Pancreas (tissue), 10 donors: ENCODE measurements around the gene TOR3A. TPM values are rescaled to one million over a fixed set of nuclear protein-coding genes. Genes with fewer than 3 reads are reported as not detected.
"Not testable (repeated sequence)": the region's sequence is repeated elsewhere in the genome, so short reads cannot be mapped to it uniquely, and the experiment has no call there.

Experiments used
- ATAC-seq, 4 donors: fragments of 200-7000 bp; cut with Tn5 transposase; one replicate each; pipeline versions ENCODE4 v1.8.0 to v1.9.1; 2020; ENCODE audit warnings: mild to moderate bottlenecking in 4 of 4, moderate library complexity in 4 of 4
- DNase-seq, 6 donors: peaks; one replicate each; pipeline ENCODE4 v3.0.0-alpha.2; 2020
- FAIRE-seq: peaks from 2 replicates; lab custom pipeline; 2012; peaks lifted over from hg19 to GRCh38; lab: Jason Lieb, UNC
- H3K27ac ChIP-seq, 4 donors: fragments of 200-600 bp; sonication (generic); 1 replicate in 3 of 4; 2 replicates in 1 of 4; pipeline versions ENCODE4 v1.5.0 to v1.8.0; 2020
- H3K27me3 ChIP-seq, 4 donors: fragments of 200-600 bp; one replicate each; pipeline ENCODE4 v1.8.0; 2021
- H3K36me3 ChIP-seq, 3 donors: fragments of 200-600 bp; sonication (generic) in 1 of 3; one replicate each; pipeline versions ENCODE4 v1.5.0 to v1.8.0; 2020 to 2021
- H3K4me1 ChIP-seq, 3 donors: fragments of 200-600 bp; one replicate each; pipeline ENCODE4 v1.8.0; 2021
- H3K4me3 ChIP-seq, 4 donors: fragments of 200-600 bp; sonication (generic) in 2 of 4; one replicate each; pipeline versions ENCODE4 v1.5.0 to v1.8.0; 2020 to 2021
- H3K9me3 ChIP-seq, 4 donors: fragments of 200-600 bp; one replicate each; pipeline ENCODE4 v1.8.0; 2021
- WGBS, 2 donors: extraction: QIAGEN DNeasy Blood & Tissue Kit; methylation state at CpG; one replicate each; pipeline ENCODE4 v1.1.7; 2013; 5-methylcytosine and 5-hydroxymethylcytosine counted together
- intact Hi-C, 3 donors: fragments of 100-400 bp; cut with DNase I; formaldehyde crosslinking; loops; one replicate each; pipeline versions ENCODE4 v1.11.1 to v1.14.2; 2022
- polyA plus RNA-seq, 2 donors: library from polyadenylated mRNA; stranded (reverse); fragments of 200-250 nt; gene quantifications; one replicate each; pipeline ENCODE4 v1.2.3, GENCODE V29; 2013
- total RNA-seq, 6 donors: library from RNA; stranded (reverse); fragmentation: NEBNext Ultra II Directional in 4 of 6; extraction: Animal tissue kit (Norgen Biotek cat#: 25700) in 4 of 6; gene quantifications; one replicate each; pipeline versions ENCODE4 v1.2.1 to v1.2.4, GENCODE V29; 2021 to 2023
- TF ChIP-seq, protein P1 (sequence below), 4 donors: fragments of 200-600 bp; sonication (generic) in 3 of 4; IDR thresholded peaks; one replicate each; pipeline versions ENCODE4 v1.5.0 to v1.8.0; 2021; ENCODE audit warnings: antibody characterized with exemption in 4 of 4
- donor health status: healthy with polysubstance abuse.
- donor health status: DM: no; HTN: no; CAD: no; lungs with moderate emphysema.
- donor health status: DM: no; HTN: no; CAD: no.
- donor health status: control.
- donor health status: control.
- donor health status: Bipolar disorder and iron deficiency.
- donor health status: DM: yes; HTN: yes; CAD: no.
- donor health status: DM: no; HTN: no; CAD: no.
- donor health status: DM: no; HTN: no; CAD: no.
- donor health status: DM: yes; HTN: yes; CAD: no.

TOR3A gene, protein sequence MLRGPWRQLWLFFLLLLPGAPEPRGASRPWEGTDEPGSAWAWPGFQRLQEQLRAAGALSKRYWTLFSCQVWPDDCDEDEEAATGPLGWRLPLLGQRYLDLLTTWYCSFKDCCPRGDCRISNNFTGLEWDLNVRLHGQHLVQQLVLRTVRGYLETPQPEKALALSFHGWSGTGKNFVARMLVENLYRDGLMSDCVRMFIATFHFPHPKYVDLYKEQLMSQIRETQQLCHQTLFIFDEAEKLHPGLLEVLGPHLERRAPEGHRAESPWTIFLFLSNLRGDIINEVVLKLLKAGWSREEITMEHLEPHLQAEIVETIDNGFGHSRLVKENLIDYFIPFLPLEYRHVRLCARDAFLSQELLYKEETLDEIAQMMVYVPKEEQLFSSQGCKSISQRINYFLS
- total RNA-seq = 10 to 100 TPM in 5 of 6 donors, 1 to 10 TPM in 1; 8.3 to 16.3 (median 13.1) TPM
- 10 to 100 TPM in 1 of 2 donors, 1 to 10 TPM in 1; 8.7 to 20.0 TPM for polyA plus RNA-seq

DNA sequence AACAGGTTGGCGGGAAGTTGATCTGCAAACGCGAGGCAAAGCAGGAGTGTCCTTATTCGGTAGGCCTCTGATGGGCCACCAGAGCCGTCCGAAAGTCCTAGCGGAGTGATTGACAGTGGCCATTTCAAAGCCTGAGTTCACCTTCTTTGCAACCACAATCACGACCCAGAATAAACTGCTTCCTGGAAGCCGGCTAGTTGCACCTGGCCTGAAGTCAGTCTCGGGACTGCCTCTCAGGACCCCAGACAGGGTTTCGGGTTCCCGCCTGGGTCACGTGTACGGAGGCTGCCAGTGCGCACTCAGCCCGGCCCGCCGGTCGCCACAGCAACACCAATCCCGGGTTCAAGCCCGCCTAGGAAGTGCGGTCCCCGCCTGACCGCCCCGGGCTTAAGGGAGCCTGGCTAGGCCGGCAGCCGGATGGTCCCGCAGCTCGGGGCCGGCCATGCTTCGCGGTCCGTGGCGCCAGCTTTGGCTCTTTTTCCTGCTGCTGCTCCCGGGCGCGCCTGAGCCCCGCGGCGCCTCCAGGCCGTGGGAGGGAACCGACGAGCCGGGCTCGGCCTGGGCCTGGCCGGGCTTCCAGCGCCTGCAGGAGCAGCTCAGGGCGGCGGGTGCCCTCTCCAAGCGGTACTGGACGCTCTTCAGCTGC is at the start of gene TOR3A:
Gene TOR3A (plus strand): TSS at position 384 of the 646 bp plus-strand sequence. CDS start 59 bp downstream, at position 443.
- DNase-seq (peak; percentile 92 to 97 (median 94)), FAIRE-seq (no peak), ATAC-seq (peak; percentile 94 to 98 (median 96))
- WGBS, 2 donors = 0% methylated on average over 51 of the region's 51 CpGs
- Histone ChIP-seq H3K4me1 (peaks cover 0 to 9% (median 0%) of the 10 kb centered on the region in 3 donors), H3K36me3 (peaks cover 0 to 4% (median 0%) of the 10 kb centered on the region in 3 donors), H3K27me3 (no peaks in the 10 kb centered on the region), H3K27ac (peak within 1 kb of the TSS; percentile 65 to 82 (median 77)), H3K4me3 (peak within 1 kb of the TSS; percentile 85 to 97 (median 88)), H3K9me3 (no peaks in the 10 kb centered on the region)
- intact Hi-C loops = loop anchor here in 1 of 3 donors (5.0 kb wide), 1 partner anchor 290 kb away; no protein-coding TSS in a partner anchor
- TF ChIP-seq, protein P1, sequence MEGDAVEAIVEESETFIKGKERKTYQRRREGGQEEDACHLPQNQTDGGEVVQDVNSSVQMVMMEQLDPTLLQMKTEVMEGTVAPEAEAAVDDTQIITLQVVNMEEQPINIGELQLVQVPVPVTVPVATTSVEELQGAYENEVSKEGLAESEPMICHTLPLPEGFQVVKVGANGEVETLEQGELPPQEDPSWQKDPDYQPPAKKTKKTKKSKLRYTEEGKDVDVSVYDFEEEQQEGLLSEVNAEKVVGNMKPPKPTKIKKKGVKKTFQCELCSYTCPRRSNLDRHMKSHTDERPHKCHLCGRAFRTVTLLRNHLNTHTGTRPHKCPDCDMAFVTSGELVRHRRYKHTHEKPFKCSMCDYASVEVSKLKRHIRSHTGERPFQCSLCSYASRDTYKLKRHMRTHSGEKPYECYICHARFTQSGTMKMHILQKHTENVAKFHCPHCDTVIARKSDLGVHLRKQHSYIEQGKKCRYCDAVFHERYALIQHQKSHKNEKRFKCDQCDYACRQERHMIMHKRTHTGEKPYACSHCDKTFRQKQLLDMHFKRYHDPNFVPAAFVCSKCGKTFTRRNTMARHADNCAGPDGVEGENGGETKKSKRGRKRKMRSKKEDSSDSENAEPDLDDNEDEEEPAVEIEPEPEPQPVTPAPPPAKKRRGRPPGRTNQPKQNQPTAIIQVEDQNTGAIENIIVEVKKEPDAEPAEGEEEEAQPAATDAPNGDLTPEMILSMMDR (IDR thresholded peaks at IDR 0.05) = no peak

DNA sequence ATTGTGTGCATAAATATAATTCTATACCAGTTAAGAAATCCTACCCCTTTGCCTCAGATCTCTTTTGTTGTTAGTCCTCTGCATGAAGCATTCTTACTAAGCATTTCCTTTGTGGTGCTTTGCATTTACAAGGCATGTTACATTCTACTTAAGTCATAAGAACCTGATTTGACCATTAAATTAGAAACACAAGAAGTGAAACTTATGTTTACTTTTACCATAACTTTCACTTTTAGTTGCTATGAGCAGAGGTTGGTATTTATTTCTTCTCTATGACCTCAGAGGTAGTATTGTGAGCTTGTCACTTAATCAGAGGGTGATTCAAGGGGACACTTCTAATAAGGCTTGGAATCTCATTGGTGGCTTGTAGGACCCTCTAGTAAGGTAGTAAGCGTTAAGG is 47.1 kb upstream of the TOR3A start:
- peaks cover 28 to 31% (median 30%) of the 10 kb centered on the region in 3 donors for H3K4me1 ChIP-seq
- no peaks in the 10 kb centered on the region for H3K27me3 ChIP-seq
- FAIRE-seq = no peak
- ATAC-seq = peak in 2 of 4 donors; percentile 32 to 41
- no peaks in the 10 kb centered on the region for H3K36me3 ChIP-seq
- intact Hi-C loops = no loop called here
- H3K9me3 ChIP-seq = no peaks in the 10 kb centered on the region
- 84 to 88% methylated on average over 1 of the region's 1 CpG for WGBS, 2 donors
- H3K27ac ChIP-seq = peak overlapping the region in 1 of 4 donors; percentile 0
- TF ChIP-seq, protein P1 (IDR thresholded peaks at IDR 0.05) = no peak
- no peak overlapping the region for H3K4me3 ChIP-seq
- DNase-seq = no peak

DNA sequence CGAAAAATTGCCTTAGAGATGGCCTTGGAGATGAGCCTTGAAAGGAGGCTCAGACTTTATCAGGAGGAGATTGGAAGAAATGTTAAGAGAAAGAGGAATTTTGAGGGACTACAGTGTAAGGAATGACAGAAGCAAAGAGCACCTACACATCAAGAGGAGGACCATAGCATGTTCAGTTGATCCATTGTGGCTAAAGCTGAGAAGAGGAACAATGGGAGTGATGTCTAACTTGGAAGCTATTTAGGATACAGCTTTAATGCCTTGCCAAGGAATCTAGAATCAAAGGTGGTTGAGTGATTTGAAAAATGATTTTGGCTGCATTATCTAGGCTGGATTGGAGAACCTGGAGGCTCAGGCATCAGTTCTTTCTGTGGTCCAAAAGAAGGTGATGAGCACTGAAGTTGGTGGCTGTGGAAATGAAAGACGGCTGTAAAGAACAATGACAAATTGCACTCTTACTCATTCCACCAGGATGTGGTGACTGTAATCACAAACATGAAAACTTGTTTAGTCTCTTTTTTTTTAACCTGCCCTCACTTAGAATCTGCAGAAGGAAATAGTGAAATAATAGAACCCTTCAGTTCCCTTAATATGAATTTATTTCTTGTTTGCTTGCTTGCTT is 44.9 kb upstream of the TOR3A start:
- Histone ChIP-seq H3K36me3 (no peaks in the 10 kb centered on the region), H3K27me3 (no peaks in the 10 kb centered on the region), H3K4me3 (no peak overlapping the region), H3K4me1 (peaks cover 13 to 16% (median 14%) of the 10 kb centered on the region in 3 donors), H3K9me3 (no peaks in the 10 kb centered on the region), H3K27ac (no peak overlapping the region)
- no peak for DNase-seq
- TF ChIP-seq, protein P1 (IDR thresholded peaks at IDR 0.05) = no peak
- WGBS, 2 donors = 60 to 63% methylated on average over 2 of the region's 2 CpGs
- peak in 3 of 4 donors; percentile 21 to 35 (median 32) for ATAC-seq
- no peak for FAIRE-seq
- intact Hi-C loops = no loop called here

DNA sequence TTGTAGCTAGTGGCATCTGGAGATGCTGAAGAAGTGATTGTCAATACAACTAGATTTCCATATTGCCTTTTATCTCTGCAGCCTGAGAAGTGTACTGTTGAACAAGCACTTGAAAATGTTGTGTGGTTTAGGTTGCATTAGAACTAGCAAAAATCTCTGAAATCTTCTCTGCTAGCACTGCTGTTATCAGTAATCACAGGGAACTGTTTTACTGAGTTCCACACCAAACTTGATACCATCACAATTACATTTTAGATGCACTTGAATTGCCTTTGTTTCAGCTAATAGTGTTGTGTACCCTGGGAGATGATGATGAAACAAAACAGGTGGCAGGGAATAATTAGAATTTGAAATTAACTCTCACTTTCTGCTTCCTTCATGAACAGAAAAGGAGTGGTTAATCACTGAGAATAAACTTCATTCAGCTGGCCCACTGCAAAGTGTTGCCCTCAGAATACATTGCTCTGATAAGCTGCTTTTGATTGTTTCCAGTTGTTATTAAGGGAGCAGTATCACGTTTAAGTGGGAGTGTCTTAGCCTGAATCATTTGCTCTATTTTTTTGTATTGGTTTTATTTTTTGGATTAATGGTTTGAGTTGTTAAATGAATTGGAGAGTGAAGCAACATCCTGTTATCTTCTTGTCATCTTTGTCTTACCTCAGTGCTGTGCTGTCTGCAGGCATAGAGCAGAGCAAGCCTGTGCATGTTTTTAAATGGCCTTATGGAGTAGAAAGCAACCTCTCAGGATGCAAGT is 43.2 kb upstream of the TOR3A start:
- WGBS, 2 donors = 12% methylated on average over 1 of the region's 1 CpG
- H3K4me1 ChIP-seq = peaks cover 0 to 5% (median under 1%) of the 10 kb centered on the region in 3 donors
- TF ChIP-seq, protein P1 (IDR thresholded peaks at IDR 0.05) = no peak
- intact Hi-C loops = no loop called here
- no peaks in the 10 kb centered on the region for H3K36me3 ChIP-seq
- no peak overlapping the region for H3K27ac ChIP-seq
- H3K27me3 ChIP-seq = no peaks in the 10 kb centered on the region
- FAIRE-seq (no peak), DNase-seq (no peak), ATAC-seq (no peak)
- H3K9me3 ChIP-seq = no peaks in the 10 kb centered on the region
- H3K4me3 ChIP-seq = no peak overlapping the region

DNA sequence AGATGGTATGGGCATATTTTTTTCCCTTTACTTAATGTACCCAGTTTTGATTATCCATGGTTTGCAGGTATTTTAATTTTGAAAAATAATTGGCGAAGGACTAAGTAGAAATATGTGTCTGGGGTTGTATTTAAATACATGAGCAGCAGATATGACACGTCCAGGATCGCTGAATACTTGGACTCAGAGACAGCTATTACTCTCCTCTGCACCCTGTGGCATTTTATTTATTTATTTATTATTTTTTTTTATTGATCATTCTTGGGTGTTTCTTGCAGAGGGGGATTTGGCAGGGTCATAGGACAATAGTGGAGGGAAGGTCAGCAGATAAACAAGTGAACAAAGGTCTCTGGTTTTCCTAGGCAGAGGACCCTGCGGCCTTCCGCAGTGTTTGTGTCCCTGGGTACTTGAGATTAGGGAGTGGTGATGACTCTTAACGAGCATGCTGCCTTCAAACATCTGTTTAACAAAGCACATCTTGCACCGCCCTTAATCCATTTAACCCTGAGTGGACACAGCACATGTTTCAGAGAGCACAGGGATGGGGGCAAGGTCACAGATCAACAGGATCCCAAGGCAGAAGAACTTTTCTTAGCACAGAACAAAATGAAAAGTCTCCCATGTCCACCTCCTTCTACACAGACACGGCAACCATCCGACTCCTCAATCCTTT is 42.2 kb upstream of the TOR3A start:
- WGBS, 2 donors = 86 to 88% methylated on average over 6 of the region's 9 CpGs
- H3K9me3 ChIP-seq, H3K27ac ChIP-seq, FAIRE-seq, ATAC-seq, H3K4me3 ChIP-seq, DNase-seq, intact Hi-C loops, H3K36me3 ChIP-seq, H3K4me1 ChIP-seq, H3K27me3 ChIP-seq: not testable (repeated sequence)

DNA sequence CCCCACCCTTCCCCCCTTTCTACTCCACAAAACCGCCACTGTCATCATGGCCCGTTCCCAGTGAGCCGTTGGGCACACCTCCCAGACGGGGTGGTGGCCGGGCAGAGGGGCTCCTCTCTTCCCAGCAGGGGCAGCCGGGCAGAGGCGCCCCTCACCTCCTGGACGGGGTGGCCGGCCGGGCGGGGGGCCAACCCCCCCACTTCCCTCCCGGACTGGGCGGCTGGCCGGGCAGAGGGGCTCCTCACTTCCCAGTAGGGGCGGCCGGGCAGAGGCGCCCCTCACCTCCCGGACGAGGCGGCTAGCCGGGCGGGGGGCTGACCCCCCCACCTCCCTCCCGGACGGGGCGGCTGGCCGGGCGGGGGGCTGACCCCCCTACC is 41.7 kb upstream of the TOR3A start:
- H3K4me3 ChIP-seq, H3K9me3 ChIP-seq, intact Hi-C loops, H3K36me3 ChIP-seq, H3K27me3 ChIP-seq, H3K4me1 ChIP-seq, ATAC-seq, H3K27ac ChIP-seq, FAIRE-seq: not testable (repeated sequence)
- WGBS, 2 donors = 96 to 99% methylated on average over 13 to 25 of the region's 27 CpGs
- DNase-seq = peak in 1 of 6 donors; percentile 65
